SH-SY5Y (cell line): ENCODE results near the gene PCDHGC4.

Experiments
- GATA2 ChIP-seq: IDR thresholded peaks from 2 replicates; pipeline ENCODE4 v1.6.1; 2011; ENCODE audit warnings: mild to moderate bottlenecking, low read depth, low read length
- GATA3 ChIP-seq: IDR thresholded peaks from 2 replicates; pipeline ENCODE4 v1.6.1; 2011; ENCODE audit warnings: low read depth, mild to moderate bottlenecking, low read length, moderate library complexity

The PCDHGC4 gene

DNA sequence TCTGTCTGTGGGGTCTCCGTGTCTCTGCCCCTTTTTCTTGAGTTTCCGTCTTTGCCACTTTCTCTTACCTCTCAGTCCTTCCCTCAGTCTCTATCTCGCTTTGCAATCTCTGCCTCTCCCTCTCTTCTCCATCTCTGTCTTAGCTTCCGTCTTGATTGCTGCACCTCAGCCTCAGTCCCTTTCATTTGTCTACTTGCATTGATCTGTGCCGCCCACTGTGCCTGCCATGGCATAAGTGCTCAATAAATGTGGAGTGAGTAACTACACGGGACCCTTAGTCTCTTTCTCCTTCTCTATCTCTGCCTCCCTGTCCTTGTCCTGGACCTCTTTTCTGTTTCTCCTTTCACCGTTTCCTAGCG, 10.6 kb downstream of the PCDHGC4 start:
- no peak for TF ChIP-seq GATA3
- peak; percentile 25; the same call in 1 of the 2 replicates for TF ChIP-seq GATA2

DNA sequence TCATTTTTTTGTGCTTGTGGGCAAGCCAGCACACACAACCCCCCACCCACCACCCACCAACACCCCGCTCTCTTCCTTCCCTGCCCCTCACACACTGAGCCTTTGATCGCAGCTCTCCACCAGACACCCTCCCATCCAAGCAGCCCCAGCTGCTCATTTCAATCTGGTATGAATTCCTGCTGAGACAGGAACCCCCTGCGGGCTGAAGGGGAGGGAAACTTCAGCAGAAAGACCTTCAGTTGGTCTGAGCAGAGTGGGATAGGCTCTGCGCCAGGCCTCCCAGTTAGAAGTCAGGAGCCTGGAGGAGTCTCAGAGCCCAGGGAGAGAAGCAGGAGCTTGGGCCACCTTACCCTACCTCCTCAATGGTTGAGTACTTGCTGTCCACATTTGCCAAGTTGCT, 11.2 kb downstream of the PCDHGC4 start:
- TF ChIP-seq GATA3, result no peak
- TF ChIP-seq GATA2, result no peak

DNA sequence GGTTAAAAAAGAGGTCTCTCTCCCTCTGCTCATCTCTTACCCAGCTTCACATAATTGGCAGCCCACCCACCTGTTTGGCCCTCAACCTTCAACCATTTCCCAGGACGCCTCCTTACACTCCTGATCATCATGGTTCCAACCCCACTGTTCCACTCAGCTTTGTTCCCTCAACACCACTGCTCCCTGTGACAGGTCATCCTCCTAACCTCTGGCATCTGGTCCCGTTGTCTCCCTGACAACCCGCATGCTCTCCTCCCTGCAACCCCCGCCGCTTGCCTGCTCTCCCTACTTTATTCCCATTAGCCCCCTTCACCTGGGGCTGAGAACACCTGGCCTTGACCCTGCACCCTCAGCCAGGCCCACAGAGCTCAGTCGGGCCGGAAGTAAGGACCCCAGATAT, 16.9 kb downstream of the PCDHGC4 start:
- TF ChIP-seq GATA2 (no peak), GATA3 (no peak)

DNA sequence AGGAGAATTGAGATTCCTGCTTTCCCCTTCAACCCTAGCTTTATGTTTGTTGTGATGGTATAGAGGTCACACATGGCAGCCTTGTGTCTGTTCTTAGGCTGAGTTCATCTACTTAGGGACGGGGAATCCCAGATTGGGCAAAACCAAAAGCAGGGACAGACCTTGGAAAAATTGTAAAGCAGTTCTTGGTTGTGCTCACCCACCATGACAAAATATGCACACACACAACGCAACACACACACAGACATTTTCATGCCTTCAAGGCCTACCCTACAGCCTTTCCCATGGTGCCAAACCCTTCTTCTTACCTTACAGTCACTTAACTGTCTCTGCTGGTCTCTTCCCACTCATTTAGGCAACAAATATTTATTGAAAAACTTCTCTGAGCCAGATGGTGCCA, 18.9 kb downstream of the PCDHGC4 start:
- TF ChIP-seq GATA3 (no peak), GATA2 (no peak)

DNA sequence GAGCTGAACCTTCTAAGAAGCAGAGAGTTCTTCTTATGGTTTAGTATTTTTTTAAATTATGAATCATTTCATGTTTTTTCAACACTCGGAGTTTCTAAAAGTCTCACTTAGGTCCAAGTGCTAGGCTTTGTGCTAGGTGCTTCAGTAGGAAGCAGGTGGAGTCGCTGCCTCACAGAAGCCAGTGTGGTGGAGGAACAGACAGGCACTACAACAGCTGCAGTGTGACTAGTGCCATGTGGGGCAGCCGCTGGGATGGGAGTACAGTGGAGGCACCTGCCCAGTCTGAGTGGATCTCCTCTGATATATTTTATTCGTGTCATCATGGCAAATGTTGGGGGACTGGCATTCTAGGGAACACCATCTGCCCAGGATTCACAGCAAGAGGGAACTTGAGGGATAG, 19.4 kb downstream of the PCDHGC4 start:
- TF ChIP-seq GATA3 (no peak), GATA2 (no peak)

DNA sequence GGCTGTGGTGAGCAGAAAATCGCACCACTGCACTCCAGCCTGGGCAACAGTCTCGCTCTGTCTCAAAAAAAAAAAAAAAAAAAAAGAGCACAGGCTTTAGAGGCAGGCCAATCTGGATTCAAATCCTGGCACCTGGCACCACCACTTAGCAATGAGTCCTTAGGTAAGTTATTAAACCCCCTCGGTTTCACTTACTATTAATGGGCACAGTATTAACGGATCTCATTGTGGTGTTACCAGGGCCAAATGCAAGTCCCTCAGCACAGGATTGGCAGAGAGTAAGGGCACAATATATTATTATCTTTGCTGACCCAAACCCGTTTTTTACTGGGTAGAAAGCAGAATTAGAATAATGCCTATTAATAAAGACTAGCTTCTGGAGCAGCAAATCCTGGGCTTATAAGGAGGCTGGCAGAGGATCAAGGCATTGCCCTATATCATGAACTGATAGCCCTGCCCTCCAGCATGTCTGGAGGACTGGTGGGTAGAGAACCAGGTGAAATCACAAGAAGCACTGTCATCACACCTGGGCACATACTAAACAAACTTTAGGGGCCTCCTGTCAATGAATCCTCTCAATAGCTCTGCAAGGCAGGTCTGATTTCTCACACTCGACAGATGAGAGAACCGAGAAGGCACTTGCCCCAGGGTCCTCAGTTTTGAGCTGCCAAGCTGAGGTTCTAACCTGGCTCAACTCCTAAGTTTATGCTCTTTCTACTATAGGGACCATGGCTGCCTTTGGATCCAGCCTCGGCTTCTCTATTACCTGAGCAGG, 21.7 kb downstream of the PCDHGC4 start:
- no peak for TF ChIP-seq GATA2
- TF ChIP-seq GATA3, result no peak

DNA sequence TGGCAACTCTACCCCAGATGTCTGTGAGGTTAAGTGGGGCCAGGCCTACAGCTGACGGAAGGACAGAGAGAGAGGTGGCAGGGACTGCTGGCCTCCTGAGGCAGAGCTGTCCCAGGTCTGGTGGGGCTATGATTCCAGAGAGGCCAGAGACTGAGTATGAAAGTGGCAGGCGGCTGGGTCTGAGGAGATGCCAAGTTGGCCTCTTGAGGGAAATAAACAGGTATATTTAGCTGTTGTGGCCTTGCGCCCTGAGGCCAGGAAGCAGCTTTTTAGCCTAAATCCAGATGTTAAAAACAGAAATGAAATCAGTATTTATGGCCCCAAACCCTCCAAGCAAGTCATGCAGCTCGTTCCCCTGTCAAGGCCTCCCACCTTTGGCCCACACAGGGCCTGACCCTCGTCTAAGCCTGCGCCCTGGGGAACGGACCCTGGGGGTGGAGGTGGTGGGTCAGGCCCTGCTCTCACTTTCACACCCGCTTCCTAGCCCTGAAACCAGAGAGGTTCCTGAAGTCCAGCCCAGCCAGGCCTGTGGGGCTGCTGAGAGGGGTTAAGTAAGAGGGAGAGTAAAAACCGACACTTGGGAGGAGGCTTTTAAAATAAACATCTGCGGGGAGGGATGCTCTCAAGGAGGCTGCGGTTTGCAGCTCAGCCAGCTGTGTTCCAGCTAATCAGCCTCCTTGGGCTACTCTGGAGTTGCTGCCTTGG, 22.7 kb downstream of the PCDHGC4 start:
- TF ChIP-seq GATA2, result no peak
- TF ChIP-seq GATA3, result no peak

DNA sequence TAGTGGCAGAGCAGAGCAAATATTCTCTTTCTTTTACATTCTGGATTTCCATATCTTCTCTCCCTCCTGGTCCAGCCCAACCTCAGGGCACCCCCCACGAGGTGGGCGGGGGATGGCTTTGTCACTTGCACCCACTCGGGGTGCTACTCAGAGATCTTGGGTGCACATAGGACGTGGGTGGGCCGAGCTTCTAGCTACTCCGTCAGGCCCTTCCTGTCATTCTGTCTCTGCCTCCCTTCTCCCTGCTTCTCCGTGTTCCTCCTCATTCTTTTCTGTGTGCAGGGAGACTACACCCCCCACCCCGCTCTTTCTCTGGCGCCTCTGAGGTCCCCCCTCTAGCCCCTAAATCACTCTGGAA, 23.6 kb downstream of the PCDHGC4 start:
- TF ChIP-seq GATA3 (no peak), GATA2 (no peak)

DNA sequence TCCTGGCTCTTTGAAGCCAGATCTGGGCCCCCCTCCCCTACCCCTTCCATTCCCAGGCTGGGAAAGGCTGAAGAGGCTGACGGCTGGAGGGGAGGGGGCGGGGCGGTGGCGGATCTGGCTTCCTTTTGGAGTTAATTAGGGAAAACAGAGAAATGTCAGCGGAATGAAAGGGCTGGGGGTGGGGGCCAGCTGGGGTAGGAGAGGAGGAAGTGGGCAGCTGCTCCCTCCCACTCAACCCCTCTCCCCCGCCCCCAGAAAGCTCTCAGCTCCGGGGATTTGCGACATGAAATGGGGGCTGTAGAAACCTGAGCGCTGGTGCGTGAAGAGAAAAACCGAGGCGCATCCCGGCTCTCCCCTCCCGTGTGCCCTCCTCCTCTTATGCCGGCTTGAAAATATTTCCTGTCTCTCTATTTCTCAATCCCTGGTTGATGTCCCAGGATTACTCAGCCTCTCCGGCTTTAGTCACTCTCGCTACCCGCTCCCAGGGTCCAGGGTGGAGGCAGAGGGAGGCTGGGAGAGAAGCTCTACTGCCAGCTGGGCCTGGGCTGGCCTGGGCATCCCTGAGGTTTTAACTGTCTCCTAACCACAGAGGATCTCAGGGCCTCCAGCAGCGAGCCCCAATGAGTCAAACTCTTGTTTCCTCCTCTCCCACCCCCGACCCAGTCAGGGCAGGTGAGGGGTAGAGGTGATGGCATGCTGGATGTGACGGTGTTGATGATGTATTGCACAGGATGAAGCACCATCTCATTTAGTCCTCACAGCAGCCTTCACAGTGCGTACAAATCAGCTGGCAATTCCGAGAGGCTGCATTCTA, 24.2 kb downstream of the PCDHGC4 start:
- TF ChIP-seq GATA3, result no peak
- TF ChIP-seq GATA2, result no peak

DNA sequence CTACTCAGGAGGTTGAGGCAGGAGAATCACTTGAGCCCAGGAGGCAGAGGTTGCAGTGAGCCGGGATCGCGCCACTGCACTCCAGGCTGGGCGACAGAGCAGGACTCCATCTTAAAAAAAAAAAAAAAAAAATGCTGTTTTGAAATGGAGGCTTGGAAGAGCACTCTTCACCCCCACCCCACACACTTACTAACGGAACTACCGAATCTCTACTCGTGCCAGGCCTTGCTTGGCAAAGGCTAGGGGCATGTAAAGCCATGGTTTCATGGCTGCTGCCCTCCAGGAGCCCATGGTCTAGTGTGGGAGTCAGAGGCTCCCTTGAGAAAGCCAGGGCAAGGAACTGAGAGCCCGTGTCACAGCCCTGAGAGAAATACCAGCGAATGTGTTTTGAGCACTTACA, 25.3 kb downstream of the PCDHGC4 start:
- TF ChIP-seq GATA3 (no peak), GATA2 (no peak)

DNA sequence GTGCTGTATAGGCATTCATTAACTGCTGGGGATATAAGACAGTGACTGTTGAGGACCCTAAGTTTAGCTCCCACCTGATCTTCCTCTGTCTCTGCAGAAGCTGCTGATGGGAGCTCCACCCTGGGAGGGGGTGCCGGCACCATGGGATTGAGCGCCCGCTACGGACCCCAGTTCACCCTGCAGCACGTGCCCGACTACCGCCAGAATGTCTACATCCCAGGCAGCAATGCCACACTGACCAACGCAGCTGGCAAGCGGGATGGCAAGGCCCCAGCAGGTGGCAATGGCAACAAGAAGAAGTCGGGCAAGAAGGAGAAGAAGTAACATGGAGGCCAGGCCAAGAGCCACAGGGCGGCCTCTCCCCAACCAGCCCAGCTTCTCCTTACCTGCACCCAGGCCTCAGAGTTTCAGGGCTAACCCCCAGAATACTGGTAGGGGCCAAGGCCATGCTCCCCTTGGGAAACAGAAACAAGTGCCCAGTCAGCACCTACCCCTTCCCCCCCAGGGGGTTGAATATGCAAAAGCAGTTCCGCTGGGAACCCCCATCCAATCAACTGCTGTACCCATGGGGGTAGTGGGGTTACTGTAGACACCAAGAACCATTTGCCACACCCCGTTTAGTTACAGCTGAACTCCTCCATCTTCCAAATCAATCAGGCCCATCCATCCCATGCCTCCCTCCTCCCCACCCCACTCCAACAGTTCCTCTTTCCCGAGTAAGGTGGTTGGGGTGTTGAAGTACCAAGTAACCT, 26.2 kb downstream of the PCDHGC4 start:
- no peak for TF ChIP-seq GATA3
- TF ChIP-seq GATA2, result no peak

DNA sequence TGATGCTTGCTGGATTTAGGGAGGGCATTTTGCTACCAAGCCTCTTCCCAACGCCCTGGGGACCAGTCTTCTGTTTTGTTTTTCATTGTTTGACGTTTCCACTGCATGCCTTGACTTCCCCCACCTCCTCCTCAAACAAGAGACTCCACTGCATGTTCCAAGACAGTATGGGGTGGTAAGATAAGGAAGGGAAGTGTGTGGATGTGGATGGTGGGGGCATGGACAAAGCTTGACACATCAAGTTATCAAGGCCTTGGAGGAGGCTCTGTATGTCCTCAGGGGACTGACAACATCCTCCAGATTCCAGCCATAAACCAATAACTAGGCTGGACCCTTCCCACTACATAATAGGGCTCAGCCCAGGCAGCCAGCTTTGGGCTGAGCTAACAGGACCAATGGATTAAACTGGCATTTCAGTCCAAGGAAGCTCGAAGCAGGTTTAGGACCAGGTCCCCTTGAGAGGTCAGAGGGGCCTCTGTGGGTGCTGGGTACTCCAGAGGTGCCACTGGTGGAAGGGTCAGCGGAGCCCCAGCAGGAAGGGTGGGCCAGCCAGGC, 27.0 kb downstream of the PCDHGC4 start:
- TF ChIP-seq GATA3 (no peak), GATA2 (no peak)

DNA sequence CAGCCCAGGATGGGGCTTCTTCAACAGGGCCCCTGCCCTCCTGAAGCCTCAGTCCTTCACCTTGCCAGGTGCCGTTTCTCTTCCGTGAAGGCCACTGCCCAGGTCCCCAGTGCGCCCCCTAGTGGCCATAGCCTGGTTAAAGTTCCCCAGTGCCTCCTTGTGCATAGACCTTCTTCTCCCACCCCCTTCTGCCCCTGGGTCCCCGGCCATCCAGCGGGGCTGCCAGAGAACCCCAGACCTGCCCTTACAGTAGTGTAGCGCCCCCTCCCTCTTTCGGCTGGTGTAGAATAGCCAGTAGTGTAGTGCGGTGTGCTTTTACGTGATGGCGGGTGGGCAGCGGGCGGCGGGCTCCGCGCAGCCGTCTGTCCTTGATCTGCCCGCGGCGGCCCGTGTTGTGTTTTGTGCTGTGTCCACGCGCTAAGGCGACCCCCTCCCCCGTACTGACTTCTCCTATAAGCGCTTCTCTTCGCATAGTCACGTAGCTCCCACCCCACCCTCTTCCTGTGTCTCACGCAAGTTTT, 27.6 kb downstream of the PCDHGC4 start:
- TF ChIP-seq GATA3 (no peak), GATA2 (no peak)
